T-helper 1 cell treated with Interleukin-12 subunit alpha and Interleukin-12 subunit beta and Interleukin-4 antibody, amounts not matched to agents 30 μg/mL and 1 μg/mL, for 36 hours (primary cell): Measurements from ENCODE around the gene PRODH2.

Experiments used
- H3K27ac Mint-ChIP-seq: one replicate; pipeline ENCODE4 v1.8.0; 2021; ENCODE audit warnings: mild to moderate bottlenecking, mixed read lengths
- H3K27me3 Mint-ChIP-seq: one replicate; pipeline ENCODE4 v1.8.0; 2021; ENCODE audit warnings: low read depth, mixed read lengths
- H3K36me3 Mint-ChIP-seq: one replicate; pipeline ENCODE4 v1.8.0; 2021; ENCODE audit warnings: low read depth, mixed read lengths
- H3K4me1 Mint-ChIP-seq: one replicate; pipeline ENCODE4 v1.8.0; 2021; ENCODE audit warnings: low read depth, mixed read lengths
- H3K4me3 Mint-ChIP-seq: one replicate; pipeline ENCODE4 v1.8.0; 2021; ENCODE audit warnings: mild to moderate bottlenecking, moderate library complexity, mixed read lengths
- H3K9me3 Mint-ChIP-seq: one replicate; pipeline ENCODE4 v1.8.0; 2021; ENCODE audit warnings: mixed read lengths

Gene PRODH2, protein sequence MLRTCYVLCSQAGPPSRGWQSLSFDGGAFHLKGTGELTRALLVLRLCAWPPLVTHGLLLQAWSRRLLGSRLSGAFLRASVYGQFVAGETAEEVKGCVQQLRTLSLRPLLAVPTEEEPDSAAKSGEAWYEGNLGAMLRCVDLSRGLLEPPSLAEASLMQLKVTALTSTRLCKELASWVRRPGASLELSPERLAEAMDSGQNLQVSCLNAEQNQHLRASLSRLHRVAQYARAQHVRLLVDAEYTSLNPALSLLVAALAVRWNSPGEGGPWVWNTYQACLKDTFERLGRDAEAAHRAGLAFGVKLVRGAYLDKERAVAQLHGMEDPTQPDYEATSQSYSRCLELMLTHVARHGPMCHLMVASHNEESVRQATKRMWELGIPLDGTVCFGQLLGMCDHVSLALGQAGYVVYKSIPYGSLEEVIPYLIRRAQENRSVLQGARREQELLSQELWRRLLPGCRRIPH

GRCh38 chr19:35812220-35813042 is at the start of gene PRODH2:
TSS of gene PRODH2 (minus strand) at chr19:35812845. CDS start at chr19:35812805, 40 bp downstream.
- no peak within 1 kb of the TSS for H3K4me3 Mint-ChIP-seq
- H3K4me1 Mint-ChIP-seq, result no peaks in the 10 kb centered on the region
- H3K27me3 Mint-ChIP-seq, result peaks cover 10% of the 10 kb centered on the region
- H3K36me3 Mint-ChIP-seq, result no peaks in the 10 kb centered on the region
- no peaks in the 10 kb centered on the region for H3K9me3 Mint-ChIP-seq
- H3K27ac Mint-ChIP-seq, result no peak within 1 kb of the TSS

GRCh38 chr19:35861640-35862160 is 49.1 kb upstream of the PRODH2 start:
- Mint-ChIP-seq H3K4me3 (no peak overlapping the region), H3K27me3 (peaks cover 56% of the 10 kb centered on the region), H3K9me3 (no peaks in the 10 kb centered on the region), H3K4me1 (peaks cover 9% of the 10 kb centered on the region), H3K27ac (no peak overlapping the region), H3K36me3 (peaks cover 3% of the 10 kb centered on the region)

DNA sequence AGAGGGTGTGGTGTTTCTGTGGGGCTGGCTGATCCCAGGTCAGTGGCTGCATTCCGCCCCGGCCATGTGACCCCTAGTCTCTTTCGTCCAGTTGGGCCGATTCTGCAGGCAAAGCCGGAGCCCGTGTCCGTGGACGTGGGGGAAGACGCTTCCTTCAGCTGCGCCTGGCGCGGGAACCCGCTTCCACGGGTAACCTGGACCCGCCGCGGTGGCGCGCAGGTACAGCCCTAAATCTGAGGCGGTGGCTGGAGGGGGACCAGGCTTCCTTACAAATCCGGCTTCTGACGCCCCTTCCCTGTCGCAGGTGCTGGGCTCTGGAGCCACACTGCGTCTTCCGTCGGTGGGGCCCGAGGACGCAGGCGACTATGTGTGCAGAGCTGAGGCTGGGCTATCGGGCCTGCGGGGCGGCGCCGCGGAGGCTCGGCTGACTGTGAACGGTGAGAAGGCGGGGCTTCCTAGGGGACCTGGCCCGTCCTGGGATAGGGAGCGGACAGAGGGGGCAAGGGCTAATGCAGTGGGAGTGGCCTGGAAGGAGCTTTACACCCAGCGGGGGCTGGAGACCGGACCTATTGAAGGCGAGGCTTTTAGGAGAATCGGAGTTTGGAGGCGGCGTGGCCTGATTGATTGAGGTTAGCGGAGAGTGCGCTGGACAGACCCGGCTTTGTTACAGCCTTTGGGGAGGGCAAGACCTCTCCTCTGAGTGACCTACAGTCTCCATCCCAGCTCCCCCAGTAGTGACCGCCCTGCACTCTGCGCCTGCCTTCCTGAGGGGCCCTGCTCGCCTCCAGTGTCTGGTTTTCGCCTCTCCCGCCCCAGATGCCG is 48.4 kb upstream of the PRODH2 start:
- no peaks in the 10 kb centered on the region for H3K9me3 Mint-ChIP-seq
- H3K36me3 Mint-ChIP-seq, result peaks cover 3% of the 10 kb centered on the region
- peaks cover 9% of the 10 kb centered on the region for H3K4me1 Mint-ChIP-seq
- no peak overlapping the region for H3K4me3 Mint-ChIP-seq
- H3K27ac Mint-ChIP-seq, result no peak overlapping the region
- peaks cover 52% of the 10 kb centered on the region for H3K27me3 Mint-ChIP-seq

GRCh38 chr19:35860436-35860817 is 47.8 kb upstream of the PRODH2 start:
- Mint-ChIP-seq H3K4me1 (peaks cover 11% of the 10 kb centered on the region), H3K27ac (no peak overlapping the region), H3K4me3 (no peak overlapping the region), H3K27me3 (peaks cover 56% of the 10 kb centered on the region), H3K36me3 (peaks cover 3% of the 10 kb centered on the region), H3K9me3 (no peaks in the 10 kb centered on the region)

DNA sequence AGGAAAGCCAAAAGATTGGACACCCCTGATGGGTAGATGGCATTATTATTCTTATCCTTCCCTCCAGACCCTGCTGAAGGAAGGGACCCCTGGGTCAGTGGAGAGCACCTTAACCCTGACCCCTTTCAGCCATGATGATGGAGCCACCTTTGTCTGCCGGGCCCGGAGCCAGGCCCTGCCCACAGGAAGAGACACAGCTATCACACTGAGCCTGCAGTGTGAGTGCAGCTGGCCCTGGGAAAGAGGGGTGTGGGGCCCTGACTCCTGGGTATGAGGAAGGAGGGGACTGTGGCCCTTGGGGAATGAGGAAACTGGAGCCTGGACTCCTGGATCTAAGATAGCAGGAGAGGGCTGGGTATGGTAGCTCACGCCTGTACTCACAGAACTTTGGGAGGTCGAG is 46.8 kb upstream of the PRODH2 start:
- no peak overlapping the region for H3K4me3 Mint-ChIP-seq
- H3K27ac Mint-ChIP-seq, result no peak overlapping the region
- peaks cover 3% of the 10 kb centered on the region for H3K36me3 Mint-ChIP-seq
- no peaks in the 10 kb centered on the region for H3K9me3 Mint-ChIP-seq
- H3K27me3 Mint-ChIP-seq, result peaks cover 66% of the 10 kb centered on the region
- peaks cover 11% of the 10 kb centered on the region for H3K4me1 Mint-ChIP-seq

DNA sequence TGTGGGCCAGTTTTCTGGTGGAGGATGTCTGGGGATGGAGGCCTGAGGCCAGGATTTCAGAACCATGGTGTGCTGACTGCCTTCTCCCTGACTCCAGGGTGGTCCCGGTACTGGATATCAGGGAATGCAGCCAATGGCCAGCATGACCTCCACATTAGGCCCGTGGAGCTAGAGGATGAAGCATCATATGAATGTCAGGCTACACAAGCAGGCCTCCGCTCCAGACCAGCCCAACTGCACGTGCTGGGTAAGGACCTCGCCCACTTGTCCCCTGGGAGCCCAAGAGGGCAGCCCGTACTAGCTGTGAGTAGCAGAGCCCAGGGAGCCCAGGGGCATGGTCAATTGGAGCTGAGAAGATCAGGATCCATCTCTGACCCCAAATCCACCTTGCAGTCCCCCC is 45.7 kb upstream of the PRODH2 start:
- peaks cover 3% of the 10 kb centered on the region for H3K36me3 Mint-ChIP-seq
- H3K9me3 Mint-ChIP-seq, result no peaks in the 10 kb centered on the region
- no peak overlapping the region for H3K4me3 Mint-ChIP-seq
- no peak overlapping the region for H3K27ac Mint-ChIP-seq
- peaks cover 69% of the 10 kb centered on the region for H3K27me3 Mint-ChIP-seq
- peaks cover 11% of the 10 kb centered on the region for H3K4me1 Mint-ChIP-seq

- Mint-ChIP-seq H3K27me3 (peaks cover 73% of the 10 kb centered on the region), H3K4me1 (peaks cover 11% of the 10 kb centered on the region), H3K36me3 (peaks cover 3% of the 10 kb centered on the region), H3K27ac (no peak within 1 kb of the TSS), H3K4me3 (peak within 1 kb of the TSS; percentile 88), H3K9me3 (no peaks in the 10 kb centered on the region)
Measured at GRCh38 chr19:35856546-35857149, 44.0 kb upstream of the PRODH2 start, which contains the start of gene KIRREL2. TSS of gene KIRREL2 (plus strand) at chr19:35856911. CDS start at chr19:35857120, 209 bp downstream.

DNA sequence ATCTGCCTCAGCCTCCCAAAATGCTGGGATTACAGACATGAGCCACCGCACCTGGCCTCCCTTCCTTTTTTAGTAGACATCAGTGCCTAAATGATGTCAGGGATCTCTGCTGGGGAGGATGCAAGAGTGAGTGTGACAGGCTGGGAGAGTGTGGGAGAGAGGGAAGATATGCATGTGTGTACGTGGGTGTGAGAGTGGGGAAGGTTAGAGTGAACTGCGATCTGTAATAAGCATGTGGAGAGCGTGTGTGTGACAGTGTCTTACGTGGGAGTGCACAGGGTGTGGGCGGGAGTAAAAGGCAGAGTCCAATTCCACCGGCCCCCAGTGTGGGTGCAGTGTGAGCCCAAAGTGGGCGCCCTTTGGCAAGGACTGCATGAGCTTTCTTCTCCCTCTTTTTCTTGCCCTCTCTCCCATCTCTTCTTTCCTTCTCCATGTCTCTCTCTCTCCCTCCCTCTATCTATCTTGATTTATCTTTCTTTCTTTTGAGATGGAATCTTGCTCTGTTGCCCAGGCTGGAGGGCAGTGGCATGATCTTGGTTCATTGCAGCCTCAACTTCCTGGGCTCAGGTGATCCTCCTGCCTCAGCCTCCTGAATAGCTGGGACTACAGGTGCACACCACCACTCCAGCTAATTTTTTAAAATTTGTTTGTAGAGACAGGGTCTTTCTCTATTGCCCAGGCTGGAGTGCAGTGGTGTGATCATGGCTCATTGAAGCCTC is 40.6 kb upstream of the PRODH2 start:
- Mint-ChIP-seq H3K4me1 (peaks cover 8% of the 10 kb centered on the region), H3K36me3 (no peaks in the 10 kb centered on the region), H3K27ac (no peak overlapping the region), H3K9me3 (no peaks in the 10 kb centered on the region), H3K4me3 (no peak overlapping the region), H3K27me3 (peaks cover 59% of the 10 kb centered on the region)

GRCh38 chr19:35852029-35852780 is 39.6 kb upstream of the PRODH2 start, which contains the start of gene NPHS1:
TSS of gene NPHS1 (minus strand) at chr19:35852504. CDS start at chr19:35851837, 667 bp downstream.
- H3K36me3 Mint-ChIP-seq, result no peaks in the 10 kb centered on the region
- H3K27me3 Mint-ChIP-seq, result peaks cover 54% of the 10 kb centered on the region
- peaks cover 5% of the 10 kb centered on the region for H3K4me1 Mint-ChIP-seq
- no peak within 1 kb of the TSS for H3K4me3 Mint-ChIP-seq
- H3K9me3 Mint-ChIP-seq, result no peaks in the 10 kb centered on the region
- no peak within 1 kb of the TSS for H3K27ac Mint-ChIP-seq

DNA sequence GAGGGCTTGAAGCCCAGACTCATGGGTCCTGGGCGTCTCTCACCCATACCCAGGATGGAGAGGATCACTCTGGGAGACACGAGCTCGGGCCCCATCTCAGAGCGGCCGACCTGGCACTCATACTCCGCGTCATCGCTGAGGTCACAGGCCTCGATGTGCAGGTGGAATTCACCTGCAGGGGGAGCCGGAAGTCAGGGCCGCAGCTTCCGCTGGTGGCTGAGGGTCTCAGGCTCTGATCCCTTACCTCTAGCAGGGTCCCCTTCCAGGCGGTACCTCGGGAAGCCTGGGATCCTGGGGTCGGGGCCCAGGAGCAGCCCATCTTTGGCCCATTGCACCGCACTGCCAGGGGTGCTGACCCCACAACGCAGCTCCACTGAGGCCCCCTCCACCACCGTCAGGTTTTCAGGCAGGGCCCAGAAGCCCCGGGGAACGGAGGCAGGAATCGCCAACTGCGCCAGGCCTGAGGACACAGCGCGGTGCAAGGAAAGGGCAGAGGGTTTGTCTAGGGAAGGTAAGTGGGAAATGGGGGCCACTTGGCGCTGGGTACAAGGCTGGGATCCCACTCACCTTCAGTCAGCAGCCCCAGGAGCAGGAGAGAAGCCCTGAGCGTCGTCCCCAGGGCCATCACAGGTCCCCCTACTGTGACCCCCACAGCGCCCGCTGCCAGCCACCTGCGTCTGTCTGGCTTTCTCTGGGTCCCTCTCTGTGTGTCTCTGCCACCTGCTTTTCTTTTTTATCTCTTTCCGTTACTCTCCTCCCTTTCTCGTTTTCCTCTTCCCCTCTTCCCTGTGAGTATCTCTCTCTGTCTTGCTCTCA is 38.8 kb upstream of the PRODH2 start:
- no peaks in the 10 kb centered on the region for H3K9me3 Mint-ChIP-seq
- H3K4me1 Mint-ChIP-seq, result peaks cover 6% of the 10 kb centered on the region
- no peak overlapping the region for H3K27ac Mint-ChIP-seq
- no peak overlapping the region for H3K4me3 Mint-ChIP-seq
- H3K36me3 Mint-ChIP-seq, result no peaks in the 10 kb centered on the region
- peaks cover 57% of the 10 kb centered on the region for H3K27me3 Mint-ChIP-seq

- H3K27ac Mint-ChIP-seq, result no peak overlapping the region
Measured at GRCh38 chr19:35848919-35849505, 36.4 kb upstream of the PRODH2 start.

DNA sequence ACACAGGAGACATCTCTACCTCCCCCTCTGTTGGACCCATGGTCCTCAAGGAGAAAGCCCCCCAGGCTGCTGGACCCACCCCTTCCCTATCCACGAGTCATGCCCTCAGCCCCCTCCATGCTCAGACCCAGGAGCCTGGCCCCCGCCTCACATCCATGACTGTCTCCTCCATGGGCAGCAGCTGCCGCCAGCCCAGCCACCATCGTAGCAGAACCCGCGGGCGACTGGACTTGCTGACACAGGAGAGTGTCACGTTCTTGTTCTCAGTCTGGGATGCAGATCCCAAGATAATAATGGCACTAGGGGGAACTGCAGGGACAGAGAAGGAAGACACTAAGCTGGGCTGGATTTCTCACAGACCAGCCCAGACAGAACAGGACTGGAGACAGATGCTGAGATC is 35.8 kb upstream of the PRODH2 start:
- Mint-ChIP-seq H3K36me3 (no peaks in the 10 kb centered on the region), H3K9me3 (no peaks in the 10 kb centered on the region), H3K4me1 (peaks cover 12% of the 10 kb centered on the region), H3K27ac (no peak overlapping the region), H3K4me3 (no peak overlapping the region), H3K27me3 (peaks cover 67% of the 10 kb centered on the region)

More at GRCh38 chr19:35848919-35849505, 36.4 kb upstream of the PRODH2 start:
- peaks cover 12% of the 10 kb centered on the region for H3K4me1 Mint-ChIP-seq
- H3K4me3 Mint-ChIP-seq, result no peak overlapping the region
- H3K27me3 Mint-ChIP-seq, result peaks cover 62% of the 10 kb centered on the region
- no peaks in the 10 kb centered on the region for H3K36me3 Mint-ChIP-seq
- no peaks in the 10 kb centered on the region for H3K9me3 Mint-ChIP-seq
